ENCODE results near the gene GPR35.

The GPR35 gene

GRCh38 chr2:240646176-240646899, 21.1 kb downstream of the GPR35 start:
- H3K4me2 ChIP-seq (ENCODE audit: low read length), result no peak overlapping the region
- no peak overlapping the region for H3K9ac ChIP-seq (ENCODE audit: low read length)
- H4K20me1 ChIP-seq (ENCODE audit: insufficient read depth, low read length), result no peaks in the 10 kb centered on the region
- no peak for TF ChIP-seq EZH2 (IDR thresholded peaks at IDR 0.05; ENCODE audit: borderline replicate concordance, low read length)
- TF ChIP-seq CTCF (IDR thresholded peaks at IDR 0.05; ENCODE audit: low read length), result no peak
- H2AFZ ChIP-seq (ENCODE audit: low read length), result no peak overlapping the region
- no peak overlapping the region for H3K27ac ChIP-seq (ENCODE audit: low read depth, low read length, poor library complexity, severe bottlenecking)
- no peaks in the 10 kb centered on the region for H3K36me3 ChIP-seq (ENCODE audit: insufficient read depth, low read length)
- H3K4me3 ChIP-seq (ENCODE audit: low read depth, low read length, poor library complexity, severe bottlenecking), result no peak overlapping the region
- H3F3A ChIP-seq (ENCODE audit: insufficient read depth, low read length), result no peaks in the 10 kb centered on the region
- H3K27me3 ChIP-seq (ENCODE audit: insufficient read depth, low read length), result no peaks in the 10 kb centered on the region
- no peaks in the 10 kb centered on the region for H3K4me1 ChIP-seq (ENCODE audit: insufficient read depth, low read length, severe bottlenecking)
- no peaks in the 10 kb centered on the region for H3K9me2 ChIP-seq (ENCODE audit: low read depth, low read length)
- H3K9me3 ChIP-seq (ENCODE audit: low read length), result no peaks in the 10 kb centered on the region
- no peaks in the 10 kb centered on the region for H3K79me2 ChIP-seq (ENCODE audit: insufficient read depth, low read length)

DNA sequence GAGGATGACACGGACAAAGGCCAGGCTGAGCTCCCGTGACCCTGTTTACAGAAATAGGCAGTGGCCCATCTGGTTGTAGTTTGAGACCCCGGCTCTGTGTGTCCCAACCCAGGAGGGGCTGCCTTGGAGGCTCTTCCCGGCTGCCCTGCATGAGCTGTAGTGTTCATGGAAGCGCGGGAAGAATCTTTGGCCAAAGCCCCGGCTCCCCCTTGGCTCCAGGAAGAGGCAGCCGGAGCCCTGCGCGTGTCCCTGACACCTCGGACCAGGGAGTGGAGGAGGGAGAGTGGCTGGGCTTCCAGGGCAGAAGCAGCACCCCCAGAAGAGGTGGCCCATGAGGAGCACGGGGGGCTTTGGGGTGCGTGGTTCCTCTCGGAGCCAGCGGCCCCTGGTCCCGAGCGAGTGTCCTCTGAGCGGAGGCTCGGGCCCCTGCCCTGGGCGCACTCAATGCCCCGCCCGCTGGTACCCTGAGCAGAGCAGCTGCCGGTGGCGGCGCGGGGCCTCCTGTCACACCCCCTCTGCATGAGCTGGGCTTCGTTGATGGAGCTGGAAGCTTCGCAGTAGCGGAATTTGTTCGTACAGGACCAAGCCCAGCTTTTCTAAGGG, 21.7 kb downstream of the GPR35 start:
- no peaks in the 10 kb centered on the region for H3K9me2 ChIP-seq (ENCODE audit: low read depth, low read length)
- H2AFZ ChIP-seq (ENCODE audit: low read length), result no peak overlapping the region
- no peak overlapping the region for H3K4me2 ChIP-seq (ENCODE audit: low read length)
- no peaks in the 10 kb centered on the region for H3F3A ChIP-seq (ENCODE audit: insufficient read depth, low read length)
- no peak for TF ChIP-seq EZH2 (IDR thresholded peaks at IDR 0.05; ENCODE audit: borderline replicate concordance, low read length)
- TF ChIP-seq CTCF (IDR thresholded peaks at IDR 0.05; ENCODE audit: low read length), result no peak
- H3K36me3 ChIP-seq (ENCODE audit: insufficient read depth, low read length), result no peaks in the 10 kb centered on the region
- no peaks in the 10 kb centered on the region for H4K20me1 ChIP-seq (ENCODE audit: insufficient read depth, low read length)
- H3K27ac ChIP-seq (ENCODE audit: low read depth, low read length, poor library complexity, severe bottlenecking), result no peak overlapping the region
- H3K79me2 ChIP-seq (ENCODE audit: insufficient read depth, low read length), result no peaks in the 10 kb centered on the region
- H3K4me1 ChIP-seq (ENCODE audit: insufficient read depth, low read length, severe bottlenecking), result no peaks in the 10 kb centered on the region
- no peaks in the 10 kb centered on the region for H3K9me3 ChIP-seq (ENCODE audit: low read length)
- H3K4me3 ChIP-seq (ENCODE audit: low read depth, low read length, poor library complexity, severe bottlenecking), result no peak overlapping the region
- H3K9ac ChIP-seq (ENCODE audit: low read length), result no peak overlapping the region
- H3K27me3 ChIP-seq (ENCODE audit: insufficient read depth, low read length), result no peaks in the 10 kb centered on the region

DNA sequence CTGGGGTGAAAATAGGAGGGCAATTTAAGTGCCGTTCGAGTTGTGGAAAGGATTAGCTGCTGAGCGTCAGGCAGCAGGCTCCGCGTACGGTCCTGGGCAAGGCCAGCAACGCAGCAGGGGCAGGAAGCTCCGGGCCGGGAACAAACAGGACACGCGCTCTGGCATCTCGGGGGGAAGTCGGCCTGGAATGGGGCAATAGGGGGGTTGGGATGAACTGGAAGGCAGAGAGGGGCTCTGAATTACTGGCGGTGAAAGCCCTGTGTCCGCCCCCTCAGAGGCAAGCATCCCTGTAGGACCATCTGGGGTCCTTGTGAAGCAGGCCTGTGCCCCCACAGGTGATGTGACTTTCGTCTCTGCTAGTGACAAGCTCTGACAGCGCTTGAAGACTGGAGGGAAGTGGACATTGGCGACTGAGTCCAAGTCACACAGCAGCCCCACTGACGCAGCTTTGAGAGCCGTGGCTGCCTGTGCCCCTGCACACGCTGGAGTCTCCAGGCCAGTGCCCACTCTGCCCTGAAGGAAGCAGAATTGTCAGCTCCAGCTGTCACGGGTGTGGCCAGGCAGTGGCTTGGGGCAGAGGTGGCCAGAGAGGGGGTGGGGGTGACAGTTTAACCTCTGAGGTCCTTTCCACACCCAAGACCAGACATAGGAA, 22.3 kb downstream of the GPR35 start:
- no peaks in the 10 kb centered on the region for H3F3A ChIP-seq (ENCODE audit: insufficient read depth, low read length)
- H3K27me3 ChIP-seq (ENCODE audit: insufficient read depth, low read length), result no peaks in the 10 kb centered on the region
- H3K9me2 ChIP-seq (ENCODE audit: low read depth, low read length), result no peaks in the 10 kb centered on the region
- H3K36me3 ChIP-seq (ENCODE audit: insufficient read depth, low read length), result no peaks in the 10 kb centered on the region
- H3K4me3 ChIP-seq (ENCODE audit: low read depth, low read length, poor library complexity, severe bottlenecking), result no peak overlapping the region
- H3K9ac ChIP-seq (ENCODE audit: low read length), result no peak overlapping the region
- H3K9me3 ChIP-seq (ENCODE audit: low read length), result no peaks in the 10 kb centered on the region
- no peaks in the 10 kb centered on the region for H3K79me2 ChIP-seq (ENCODE audit: insufficient read depth, low read length)
- no peak overlapping the region for H3K27ac ChIP-seq (ENCODE audit: low read depth, low read length, poor library complexity, severe bottlenecking)
- H4K20me1 ChIP-seq (ENCODE audit: insufficient read depth, low read length), result no peaks in the 10 kb centered on the region
- no peak overlapping the region for H2AFZ ChIP-seq (ENCODE audit: low read length)
- H3K4me2 ChIP-seq (ENCODE audit: low read length), result no peak overlapping the region
- TF ChIP-seq EZH2 (IDR thresholded peaks at IDR 0.05; ENCODE audit: borderline replicate concordance, low read length), result no peak
- no peak for TF ChIP-seq CTCF (IDR thresholded peaks at IDR 0.05; ENCODE audit: low read length)
- H3K4me1 ChIP-seq (ENCODE audit: insufficient read depth, low read length, severe bottlenecking), result no peaks in the 10 kb centered on the region
